GM06990 (cell line): ENCODE results near the gene COL5A2.

ENCODE experiments used
- DNase-seq: peaks from one replicate; pipeline ENCODE4 v3.0.0-alpha.2; 2011; ENCODE audit not compliant: insufficient read length; ENCODE audit errors: extremely low read depth
- H3K27me3 ChIP-seq: replicated peaks from 2 replicates; pipeline ENCODE4 v1.6.0; 2011; ENCODE audit warnings: low read length; ENCODE audit not compliant: control insufficient read depth, insufficient read depth
- H3K36me3 ChIP-seq: 2 replicates; pipeline ENCODE4 v1.5.1; 2011; ENCODE audit warnings: low read length; ENCODE audit not compliant: control insufficient read depth, insufficient read depth
- H3K4me3 ChIP-seq: replicated peaks from 2 replicates; pipeline ENCODE4 v1.5.1; 2011; ENCODE audit warnings: low read depth, mild to moderate bottlenecking, control low read depth, low read length
- TF ChIP-seq, protein P1 (sequence below): IDR thresholded peaks from 2 replicates; pipeline ENCODE4 v1.5.1; 2011; ENCODE audit warnings: low read length, control low read depth, mild to moderate bottlenecking, inconsistent platforms; ENCODE audit not compliant: insufficient read depth, poor library complexity, severe bottlenecking

The COL5A2 gene

DNA sequence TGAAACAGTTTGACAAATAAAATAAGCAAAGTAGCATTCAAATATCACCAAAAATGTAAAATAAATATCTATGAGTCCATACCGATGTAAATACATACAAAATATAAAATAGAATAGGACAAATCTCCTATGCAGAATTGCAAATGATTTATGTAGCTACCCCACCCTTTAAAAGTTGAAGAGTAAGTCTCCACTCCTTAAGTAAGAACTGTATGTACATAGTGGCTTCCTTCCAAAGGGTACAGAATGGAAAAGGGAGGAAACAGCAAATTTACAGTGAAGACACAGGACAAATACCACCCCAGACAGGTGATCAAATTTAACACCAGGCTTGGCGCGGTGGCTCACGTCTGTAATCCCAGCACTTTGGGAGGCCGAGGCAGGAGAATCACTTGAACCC, 40.8 kb downstream of the COL5A2 start:
- no peak overlapping the region for H3K4me3 ChIP-seq
- TF ChIP-seq, protein P1, sequence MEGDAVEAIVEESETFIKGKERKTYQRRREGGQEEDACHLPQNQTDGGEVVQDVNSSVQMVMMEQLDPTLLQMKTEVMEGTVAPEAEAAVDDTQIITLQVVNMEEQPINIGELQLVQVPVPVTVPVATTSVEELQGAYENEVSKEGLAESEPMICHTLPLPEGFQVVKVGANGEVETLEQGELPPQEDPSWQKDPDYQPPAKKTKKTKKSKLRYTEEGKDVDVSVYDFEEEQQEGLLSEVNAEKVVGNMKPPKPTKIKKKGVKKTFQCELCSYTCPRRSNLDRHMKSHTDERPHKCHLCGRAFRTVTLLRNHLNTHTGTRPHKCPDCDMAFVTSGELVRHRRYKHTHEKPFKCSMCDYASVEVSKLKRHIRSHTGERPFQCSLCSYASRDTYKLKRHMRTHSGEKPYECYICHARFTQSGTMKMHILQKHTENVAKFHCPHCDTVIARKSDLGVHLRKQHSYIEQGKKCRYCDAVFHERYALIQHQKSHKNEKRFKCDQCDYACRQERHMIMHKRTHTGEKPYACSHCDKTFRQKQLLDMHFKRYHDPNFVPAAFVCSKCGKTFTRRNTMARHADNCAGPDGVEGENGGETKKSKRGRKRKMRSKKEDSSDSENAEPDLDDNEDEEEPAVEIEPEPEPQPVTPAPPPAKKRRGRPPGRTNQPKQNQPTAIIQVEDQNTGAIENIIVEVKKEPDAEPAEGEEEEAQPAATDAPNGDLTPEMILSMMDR: no peak
- no peak for DNase-seq
- no peaks in the 10 kb centered on the region for H3K36me3 ChIP-seq
- no peaks in the 10 kb centered on the region for H3K27me3 ChIP-seq

DNA sequence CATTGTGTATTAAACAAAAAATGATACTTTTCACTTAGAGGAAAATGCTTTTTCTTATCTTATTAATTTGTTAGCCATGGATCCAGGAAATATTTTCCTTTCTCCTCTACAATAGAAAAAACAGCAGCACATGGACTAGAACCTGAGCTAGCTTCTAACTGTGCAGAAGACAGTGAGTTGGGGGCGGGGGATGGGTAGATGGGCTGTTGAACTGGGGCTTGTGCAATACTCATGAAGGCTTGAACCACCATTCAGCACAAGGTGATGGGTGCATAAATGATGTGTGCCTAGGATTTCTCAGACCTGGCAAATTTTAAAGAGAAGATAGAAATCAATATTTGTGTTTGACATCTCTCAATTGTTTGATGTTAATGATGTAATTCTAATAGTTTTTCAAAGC, 42.0 kb downstream of the COL5A2 start:
- TF ChIP-seq, protein P1: no peak
- no peak for DNase-seq
- Histone ChIP-seq H3K4me3 (no peak overlapping the region), H3K36me3 (no peaks in the 10 kb centered on the region), H3K27me3 (no peaks in the 10 kb centered on the region)

DNA sequence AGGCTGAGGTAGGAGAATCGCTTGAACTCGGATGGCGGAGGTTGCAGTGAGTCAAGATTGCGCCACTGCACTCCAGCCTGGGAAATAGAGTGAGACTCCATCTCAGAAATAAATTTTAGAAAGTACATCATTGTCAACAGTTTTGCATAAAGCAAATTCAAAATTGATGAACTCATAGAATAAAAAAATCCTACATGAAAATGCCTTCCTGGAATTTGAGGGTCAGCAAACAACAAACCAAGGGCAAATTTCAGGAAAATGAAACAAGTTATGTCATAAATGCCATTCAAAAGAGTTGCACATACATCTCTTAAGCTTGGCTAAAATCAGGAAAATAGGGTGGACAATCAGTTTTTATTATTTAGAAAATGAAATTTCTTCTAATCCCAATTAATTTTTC, 45.1 kb downstream of the COL5A2 start:
- H3K4me3 ChIP-seq: no peak overlapping the region
- TF ChIP-seq, protein P1: no peak
- H3K36me3 ChIP-seq: no peaks in the 10 kb centered on the region
- no peak for DNase-seq
- H3K27me3 ChIP-seq: no peaks in the 10 kb centered on the region

DNA sequence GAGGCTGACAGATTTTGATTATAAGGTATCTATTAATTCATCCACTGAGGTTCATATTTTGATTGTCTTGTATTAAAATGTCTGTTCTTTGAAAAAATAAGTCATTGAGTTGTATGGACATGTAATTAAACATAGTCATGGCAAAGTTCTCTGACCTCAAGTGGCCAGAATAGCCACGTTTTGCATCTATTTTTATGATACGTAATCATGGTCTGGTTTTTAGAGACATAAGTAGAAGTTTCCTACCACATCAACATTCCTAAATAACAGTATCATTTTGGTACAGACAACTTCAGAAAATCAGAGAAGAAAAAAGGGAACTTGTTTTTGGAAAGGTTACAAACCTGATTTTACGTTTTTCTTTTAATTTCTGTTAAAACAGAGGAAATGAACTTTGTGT, 47.6 kb downstream of the COL5A2 start:
- DNase-seq: no peak
- Histone ChIP-seq H3K27me3 (no peaks in the 10 kb centered on the region), H3K4me3 (no peak overlapping the region), H3K36me3 (no peaks in the 10 kb centered on the region)
- TF ChIP-seq, protein P1: no peak

DNA sequence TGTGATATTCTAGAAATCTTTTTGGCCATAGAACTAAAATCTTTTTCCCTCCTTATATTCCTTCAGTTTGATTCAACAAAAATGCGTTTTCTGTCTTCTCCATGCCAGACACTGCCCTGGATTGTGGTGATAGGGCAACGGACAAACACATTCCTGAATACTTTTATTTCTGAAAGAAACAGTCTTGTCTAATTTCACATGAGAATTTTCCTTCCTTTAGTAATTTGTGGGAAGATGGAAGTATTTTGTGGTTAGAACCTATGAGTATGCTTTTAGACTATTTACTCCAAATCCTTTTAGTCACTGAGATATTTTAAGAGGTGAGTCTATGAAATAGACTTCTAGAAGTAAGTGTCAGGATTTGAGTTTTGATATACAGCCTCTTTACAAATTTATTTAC, 49.6 kb downstream of the COL5A2 start:
- no peaks in the 10 kb centered on the region for H3K36me3 ChIP-seq
- no peak for DNase-seq
- H3K27me3 ChIP-seq: no peaks in the 10 kb centered on the region
- TF ChIP-seq, protein P1: no peak
- no peak overlapping the region for H3K4me3 ChIP-seq

DNA sequence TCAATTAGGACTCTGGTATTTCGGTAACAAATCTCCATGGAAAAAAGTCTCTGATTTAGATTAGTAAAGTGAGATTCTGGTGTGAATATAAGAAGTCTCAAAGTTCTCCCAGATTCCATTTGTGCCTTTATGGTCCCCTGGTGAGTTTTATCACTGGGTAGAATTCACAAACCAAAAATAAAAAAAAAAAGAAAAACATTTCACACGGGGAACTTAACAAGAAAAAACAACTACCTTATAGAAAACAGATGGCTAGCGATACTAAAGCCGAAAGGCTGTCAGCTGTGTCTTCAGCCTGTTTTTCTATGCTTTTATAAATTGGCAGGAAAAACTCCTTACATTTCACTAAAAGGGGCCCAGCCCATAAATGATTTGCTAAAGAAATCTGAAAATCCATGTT, 50.6 kb downstream of the COL5A2 start:
- TF ChIP-seq, protein P1: no peak
- Histone ChIP-seq H3K36me3 (no peaks in the 10 kb centered on the region), H3K27me3 (no peaks in the 10 kb centered on the region), H3K4me3 (no peak overlapping the region)
- no peak for DNase-seq
